Spleen (tissue), 7 donors: Measurements from ENCODE around the gene VPS8.

Experiments
- CTCF ChIP-seq, 11 experiments: fragments of 200-600 bp in 7 of 11; fragments of 450-650 bp in 4 of 11; sonication (generic) in 4 of 11; IDR thresholded peaks in 8 of 11; conservative IDR thresholded peaks in 3 of 11; 1 replicate in 7 of 11; 2 replicates in 4 of 11; pipeline versions ENCODE4 v1.4.0 to v1.8.0; 2016 to 2021; ENCODE audit warnings: antibody characterized with exemption in 11 of 11, inconsistent platforms in 4 of 11, mild to moderate bottlenecking in 1 of 11
- POLR2A ChIP-seq, 3 donors: fragments of 450-650 bp; IDR thresholded peaks; one replicate each; pipeline ENCODE4 v1.5.1; 2017; ENCODE audit warnings: antibody characterized with exemption in 3 of 3, mild to moderate bottlenecking in 1 of 3
- POLR2AphosphoS5 ChIP-seq, 3 donors: sonication (generic); formaldehyde crosslinking; IDR thresholded peaks; one replicate each; pipeline ENCODE4 v1.5.1; 2017; ENCODE audit warnings: antibody characterized with exemption in 3 of 3
- donor health status: DM: no; HTN: no; CAD: no; lungs with moderate emphysema.
- donor health status: DM: no; HTN: no; CAD: no.
- donor health status: DM: no; HTN: no; CAD: no.

GRCh38 chr3:184908859-184909258, 96.9 kb downstream of the VPS8 start:
- TF ChIP-seq CTCF (IDR thresholded peaks at IDR 0.05 in 8 of 11, conservative IDR thresholded peaks at IDR 0.05 in 3 of 11) (no peak), POLR2A (IDR thresholded peaks at IDR 0.05) (no peak), POLR2AphosphoS5 (IDR thresholded peaks at IDR 0.05) (no peak)
